ENCODE data around the gene MT1A.
"Not testable (repeated sequence)": the region's sequence is repeated elsewhere in the genome, so short reads cannot be mapped to it uniquely, and the experiment has no call there.

MT1A gene

GRCh38 chr16:56617212-56618085 lies 21.0 kb upstream of the MT1A start:
- no peak overlapping the region for H3K4me3 ChIP-seq (ENCODE audit: low read depth, low read length)
- no peak for TF ChIP-seq CTCF (IDR thresholded peaks at IDR 0.05; ENCODE audit: borderline replicate concordance, insufficient read depth, low read depth, low read length)

- H3K4me3 ChIP-seq (ENCODE audit: low read depth, low read length): no peak overlapping the region
- TF ChIP-seq CTCF (IDR thresholded peaks at IDR 0.05; ENCODE audit: borderline replicate concordance, insufficient read depth, low read depth, low read length): no peak
These were observed 20.3 kb upstream of the MT1A start for GRCh38 chr16:56618138-56618537.

- no peak overlapping the region for H3K4me3 ChIP-seq (ENCODE audit: low read depth, low read length)
- TF ChIP-seq CTCF (IDR thresholded peaks at IDR 0.05; ENCODE audit: borderline replicate concordance, insufficient read depth, low read depth, low read length): no peak
These were observed 18.0 kb upstream of the MT1A start for GRCh38 chr16:56620339-56620897.

- H3K4me3 ChIP-seq (ENCODE audit: low read depth, low read length): not testable (repeated sequence)
These were observed 16.6 kb upstream of the MT1A start for GRCh38 chr16:56621665-56622445.

GRCh38 chr16:56623184-56623583 lies 15.3 kb upstream of the MT1A start:
- not testable (repeated sequence) for H3K4me3 ChIP-seq (ENCODE audit: low read depth, low read length)

- no peak overlapping the region for H3K4me3 ChIP-seq (ENCODE audit: low read depth, low read length)
- no peak for TF ChIP-seq CTCF (IDR thresholded peaks at IDR 0.05; ENCODE audit: borderline replicate concordance, insufficient read depth, low read depth, low read length)
These were observed 14.8 kb upstream of the MT1A start for GRCh38 chr16:56623637-56624036.

- H3K4me3 ChIP-seq (ENCODE audit: low read depth, low read length): no peak within 1 kb of the TSS
- TF ChIP-seq CTCF (IDR thresholded peaks at IDR 0.05; ENCODE audit: borderline replicate concordance, insufficient read depth, low read depth, low read length): no peak
These were observed 13.1 kb upstream of the MT1A start, which contains the start of gene MT1E for GRCh38 chr16:56625140-56625942. Gene MT1E (plus strand): TSS chr16:56625781. CDS start chr16:56625852, 71 bp downstream.
